NCI-H2081 treated with DMSO at 0.1 percent for 48 hours (cell line): ENCODE data around the gene KBTBD4.

ENCODE experiments used
- DNase-seq: peaks from one replicate; lab custom pipeline; 2025; lab: John Stamatoyannopoulos, UW

Gene KBTBD4

DNA sequence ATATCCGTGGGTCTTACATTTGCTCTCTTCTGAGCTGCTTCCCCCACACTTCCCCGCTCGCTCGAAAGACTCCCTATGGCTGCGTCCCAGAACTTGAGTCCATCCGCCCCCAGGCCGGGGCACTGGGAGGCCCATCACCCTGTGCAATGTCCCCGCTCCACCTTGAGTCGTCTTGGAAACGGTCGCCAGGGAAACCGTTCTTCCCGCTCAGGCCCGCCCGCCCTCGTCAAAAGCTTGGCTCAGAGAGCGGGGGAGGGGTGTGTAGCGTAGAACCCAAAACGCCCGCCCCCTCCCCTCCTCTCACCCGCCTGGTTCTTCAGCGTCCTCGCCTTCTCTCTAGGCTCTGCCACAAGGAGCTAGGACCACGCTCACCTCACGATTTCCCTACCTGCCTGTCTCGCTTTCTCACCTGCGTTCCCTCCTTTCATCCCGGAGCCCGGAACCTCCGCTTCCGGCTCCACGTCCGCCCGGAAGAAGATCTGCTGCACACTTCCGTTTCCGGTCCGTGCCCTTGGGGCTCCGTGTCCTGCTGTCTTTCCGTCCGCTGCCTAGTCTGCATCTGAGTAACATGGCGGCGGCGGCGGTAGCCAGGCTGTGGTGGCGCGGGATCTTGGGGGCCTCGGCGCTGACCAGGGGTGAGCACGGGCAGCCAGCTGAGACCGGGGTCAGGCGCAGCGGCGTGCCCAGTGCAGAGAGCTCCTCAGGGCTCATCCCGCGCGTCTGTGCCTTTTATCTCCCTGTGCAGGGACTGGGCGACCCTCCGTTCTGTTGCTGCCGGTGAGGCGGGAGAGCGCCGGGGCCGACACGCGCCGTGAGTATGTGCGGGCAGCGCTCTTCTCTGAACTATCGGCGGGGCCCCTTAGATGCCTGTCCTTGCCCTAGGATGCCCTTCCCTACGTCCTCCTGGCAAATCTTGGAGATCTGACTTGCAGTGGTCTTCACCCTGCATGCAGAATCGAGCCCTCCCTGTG lies at the start of gene KBTBD4, which contains the start of gene NDUFS3:
TSS of gene KBTBD4 (minus strand) at position 447 of the 971 bp plus-strand sequence. CDS start at position 428, 19 bp downstream.
TSS of gene NDUFS3 (plus strand) at position 551 of the 971 bp plus-strand sequence. CDS start at position 569, 18 bp downstream.
- peak; percentile 76 for DNase-seq

DNA sequence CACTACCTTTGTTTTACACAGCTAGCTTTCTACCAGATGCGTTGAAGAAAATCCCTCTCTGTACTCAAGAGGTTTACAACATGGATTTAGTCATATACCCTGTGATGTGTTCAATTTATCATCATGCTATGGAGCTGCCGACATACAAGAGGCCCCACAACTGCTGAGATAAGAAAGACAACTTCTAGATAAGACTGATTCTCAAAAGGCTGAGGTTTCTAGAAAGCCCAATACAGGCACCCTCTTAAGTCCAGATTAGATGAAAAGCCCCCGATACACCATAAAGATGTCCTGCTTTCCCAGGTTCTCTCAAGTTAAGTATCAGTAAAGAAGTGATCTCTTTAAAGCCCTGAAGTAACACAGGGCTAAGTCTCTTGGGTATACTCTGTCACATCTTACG lies 49.3 kb upstream of the KBTBD4 start:
- DNase-seq = no peak

DNA sequence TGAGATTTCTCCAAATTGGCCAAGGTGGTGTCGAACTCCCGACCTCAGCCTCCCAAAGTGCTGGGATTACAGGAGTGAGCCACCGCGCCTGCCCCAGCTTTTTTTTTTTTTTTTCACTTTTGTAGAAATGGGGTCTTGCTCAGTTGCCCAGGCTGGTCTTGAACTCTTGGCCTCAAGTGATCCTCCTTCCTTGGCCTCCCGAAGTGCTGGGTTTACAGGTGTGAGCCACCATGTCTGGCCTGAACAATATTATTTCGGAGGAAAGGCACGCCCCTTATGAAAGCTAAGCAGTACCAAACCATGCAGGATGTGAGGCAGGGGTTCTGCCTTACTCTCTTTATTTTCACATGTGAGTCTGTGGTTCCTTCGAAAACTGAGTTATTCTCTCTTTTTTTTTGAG lies 47.5 kb upstream of the KBTBD4 start:
- no peak for DNase-seq

DNA sequence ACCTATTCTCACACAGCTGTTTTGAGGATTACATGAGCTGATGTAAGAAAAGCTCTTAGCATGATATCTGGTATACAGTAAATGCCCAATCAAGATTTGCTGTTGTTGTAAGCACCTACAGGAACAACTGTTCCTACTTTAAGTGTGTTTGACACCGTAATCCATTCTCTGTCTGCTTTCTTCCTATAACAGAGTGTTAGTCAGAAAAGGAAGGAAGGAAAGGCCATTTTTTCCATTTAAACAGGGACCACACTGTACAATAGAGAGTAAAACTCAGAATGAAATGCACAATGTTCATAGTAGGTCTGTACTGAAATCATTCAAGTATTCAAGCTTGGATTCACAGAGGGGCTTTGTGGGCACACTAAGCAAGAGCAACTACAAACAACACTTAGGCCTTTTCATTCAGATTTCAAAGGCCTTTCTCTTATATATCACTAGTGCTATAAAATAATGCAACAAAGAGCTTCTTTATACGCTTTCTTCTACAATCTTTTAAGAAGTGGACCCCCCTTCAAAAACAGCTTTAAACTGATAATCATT lies 42.1 kb upstream of the KBTBD4 start:
- DNase-seq = no peak

DNA sequence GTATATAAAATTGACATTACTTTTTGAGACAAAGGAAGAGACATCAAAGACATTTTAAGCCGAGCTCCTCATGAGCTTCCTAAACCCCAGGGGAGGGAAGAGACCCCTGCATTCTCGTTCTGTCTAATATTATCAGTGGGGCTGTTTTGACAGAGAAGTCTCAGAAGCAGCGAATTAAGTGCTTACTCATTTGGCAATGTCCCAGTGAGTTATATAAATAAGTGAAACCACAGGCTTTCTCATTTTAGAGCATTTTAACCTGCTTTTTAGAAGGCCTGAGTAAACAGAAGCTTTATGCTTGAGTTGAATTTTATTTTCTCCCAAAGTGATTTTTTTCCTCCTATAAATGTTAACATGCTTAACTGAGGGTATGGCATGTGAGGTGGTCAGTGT lies 38.6 kb upstream of the KBTBD4 start:
- no peak for DNase-seq

DNA sequence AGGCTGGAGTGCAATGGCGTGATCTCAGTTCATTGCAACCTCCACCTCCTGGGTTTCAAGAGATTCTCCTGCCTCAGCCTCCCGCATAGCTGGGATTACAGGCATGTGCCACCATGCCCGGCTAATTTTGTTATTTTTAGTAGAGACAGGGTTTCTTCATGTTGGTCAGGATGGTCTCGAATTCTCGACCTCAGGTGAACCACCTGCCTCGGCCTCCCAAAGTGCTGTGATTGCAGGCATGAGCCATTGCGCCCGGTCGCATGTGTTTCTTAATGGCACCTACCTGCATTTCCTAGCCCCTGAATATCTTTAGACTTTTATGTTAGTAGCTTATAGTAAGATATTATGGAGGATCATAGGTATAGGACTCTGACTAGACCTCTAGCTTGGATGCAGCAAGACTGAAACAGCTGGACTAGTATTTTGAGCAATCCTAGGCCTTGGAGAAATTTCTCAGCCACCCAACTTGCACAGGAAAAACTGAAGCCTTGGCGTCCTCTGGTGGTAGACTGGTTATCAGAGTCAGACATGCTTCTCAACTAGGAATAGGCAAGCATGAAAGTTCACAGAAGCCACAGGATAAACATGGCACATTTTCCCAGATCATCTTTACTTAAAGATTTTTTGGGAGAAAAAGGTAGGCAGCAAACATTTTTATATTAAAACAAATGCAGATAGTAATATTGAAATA lies 38.1 kb upstream of the KBTBD4 start:
- no peak for DNase-seq

DNA sequence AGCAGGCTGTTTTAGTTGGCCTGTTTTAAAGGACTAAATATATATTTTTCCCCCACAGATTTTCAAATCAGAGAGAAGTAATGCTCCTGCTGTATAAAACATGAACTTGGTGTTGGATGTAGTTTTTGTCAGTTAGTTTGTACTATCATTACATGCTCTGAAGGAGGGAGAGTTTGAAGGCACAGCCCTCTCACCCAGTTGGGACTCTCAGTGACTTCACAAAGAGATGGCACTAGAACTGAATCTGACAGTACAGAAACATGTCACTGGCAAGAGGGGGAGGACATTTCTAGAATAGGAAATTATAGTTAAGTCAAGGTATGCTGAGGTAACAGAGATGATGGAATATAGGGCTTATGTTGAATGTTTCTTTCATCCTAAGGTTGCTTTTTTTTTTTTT lies 36.5 kb upstream of the KBTBD4 start:
- DNase-seq = no peak

DNA sequence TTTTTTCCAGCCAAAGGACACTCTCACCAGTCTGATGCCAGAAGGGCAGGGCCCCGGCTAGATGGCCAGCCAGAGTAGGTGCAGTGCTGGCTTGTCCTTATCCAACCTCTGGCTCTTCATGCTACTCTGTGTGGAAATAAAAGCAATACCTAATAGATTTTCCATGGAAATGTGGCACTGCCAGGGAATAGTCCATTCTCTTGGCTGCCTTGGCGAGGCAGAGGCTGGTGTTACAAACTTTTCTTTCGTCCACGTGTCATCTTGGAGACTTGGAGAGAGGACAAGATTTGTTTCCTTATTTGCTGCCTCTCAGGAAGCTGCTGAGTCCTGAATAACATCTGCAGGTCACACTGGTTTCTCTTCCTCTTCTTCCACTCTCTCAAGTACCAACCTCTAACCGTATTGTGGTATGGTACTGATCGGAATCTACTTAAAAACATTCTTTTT lies 32.6 kb upstream of the KBTBD4 start:
- DNase-seq = no peak

DNA sequence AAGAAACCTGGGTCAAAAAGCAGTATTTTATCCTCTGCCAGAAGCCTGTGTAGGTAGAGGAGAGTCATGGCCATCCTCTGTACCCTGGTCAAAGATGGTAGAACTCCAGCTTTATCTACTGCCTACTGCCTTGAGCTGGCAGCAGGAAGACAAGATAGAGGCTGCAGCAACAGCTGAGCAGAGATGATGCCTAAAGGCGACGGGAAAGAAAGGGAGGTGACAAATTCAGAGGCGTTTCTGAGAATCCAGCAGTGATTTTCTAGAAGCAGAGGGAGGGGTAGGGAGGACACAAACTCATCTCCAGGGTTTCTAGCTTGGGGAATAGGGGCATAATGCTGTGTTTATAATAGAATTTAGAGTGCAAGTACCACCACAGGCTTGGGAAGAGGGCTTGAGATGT lies 30.9 kb upstream of the KBTBD4 start:
- DNase-seq = no peak

DNA sequence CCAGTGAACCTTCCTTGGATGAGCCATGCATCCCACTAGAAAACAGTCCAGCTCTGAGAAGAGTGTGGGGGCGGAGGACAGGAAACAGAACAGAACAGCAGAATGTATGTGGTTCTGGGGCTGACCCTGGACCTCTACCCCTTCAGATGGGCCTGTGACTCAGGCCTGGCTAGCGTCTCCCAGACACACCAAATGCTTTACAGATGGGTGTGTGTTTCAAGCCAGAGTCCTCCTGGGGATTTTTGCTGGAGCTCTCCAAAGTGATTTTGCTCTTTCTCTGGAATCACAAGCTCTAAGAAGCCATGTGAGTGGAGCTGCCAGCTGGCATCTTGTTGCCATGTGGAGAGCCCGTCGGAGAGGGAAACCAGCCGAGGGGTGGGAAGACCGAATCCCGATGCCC lies 28.6 kb upstream of the KBTBD4 start:
- DNase-seq = no peak

DNA sequence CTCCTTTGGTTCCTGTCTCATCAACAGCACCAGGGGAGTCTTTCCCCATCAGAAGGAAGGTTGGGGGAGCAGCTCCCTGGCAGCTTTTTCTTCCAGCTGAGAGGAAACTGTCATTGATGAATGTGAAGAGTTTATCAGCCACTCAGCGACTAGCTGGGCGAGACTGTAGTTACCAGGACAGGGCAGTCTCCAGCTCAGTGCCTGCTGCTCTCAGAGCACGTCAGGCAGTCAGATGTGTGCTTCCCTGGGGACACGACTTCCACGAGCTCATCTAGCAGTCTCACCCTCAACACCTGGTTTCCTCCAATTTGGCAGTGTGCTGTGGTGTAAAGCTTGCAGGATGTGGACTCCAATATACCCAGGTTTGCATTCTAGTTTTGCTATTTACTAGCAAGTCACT lies 28.0 kb upstream of the KBTBD4 start:
- DNase-seq = no peak

DNA sequence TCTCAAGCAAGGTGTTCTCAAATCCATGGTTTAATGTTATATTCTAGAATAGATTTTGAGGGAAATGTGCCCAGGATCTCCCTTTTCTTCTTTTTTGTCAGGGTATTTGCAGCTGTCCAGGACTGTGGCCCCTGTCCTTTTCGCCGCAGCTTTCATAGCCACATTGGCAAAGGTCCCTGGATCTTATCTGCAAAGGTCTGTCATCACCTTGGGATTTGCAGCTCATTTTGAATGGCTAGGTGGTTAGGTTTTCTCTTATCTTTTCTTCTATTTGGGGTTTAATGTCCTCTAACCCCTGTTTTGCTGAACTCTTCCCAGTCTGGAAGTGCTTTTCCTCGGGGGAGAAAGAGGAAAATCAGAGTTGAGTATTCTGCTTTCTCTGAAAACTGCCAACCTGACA lies 27.2 kb upstream of the KBTBD4 start:
- DNase-seq = no peak

DNA sequence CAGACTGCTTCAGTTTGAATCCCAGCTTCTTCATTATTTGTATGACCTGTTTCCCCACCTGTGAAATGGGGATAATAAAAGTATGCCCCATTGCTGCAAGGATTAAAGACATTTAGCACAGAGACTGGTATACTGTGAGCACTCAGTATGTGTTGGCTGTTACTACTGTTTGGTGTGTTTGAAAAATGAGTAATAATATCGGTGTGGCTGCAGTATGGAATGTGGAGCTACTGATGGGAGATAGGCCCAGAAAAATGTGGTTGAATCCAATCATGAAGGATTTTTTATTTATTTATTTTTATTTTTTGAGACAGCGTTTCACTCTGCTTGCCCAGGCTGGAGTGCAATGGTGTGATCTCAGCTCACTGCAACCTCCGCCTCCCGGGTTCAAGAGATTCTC lies 24.5 kb upstream of the KBTBD4 start:
- no peak for DNase-seq

DNA sequence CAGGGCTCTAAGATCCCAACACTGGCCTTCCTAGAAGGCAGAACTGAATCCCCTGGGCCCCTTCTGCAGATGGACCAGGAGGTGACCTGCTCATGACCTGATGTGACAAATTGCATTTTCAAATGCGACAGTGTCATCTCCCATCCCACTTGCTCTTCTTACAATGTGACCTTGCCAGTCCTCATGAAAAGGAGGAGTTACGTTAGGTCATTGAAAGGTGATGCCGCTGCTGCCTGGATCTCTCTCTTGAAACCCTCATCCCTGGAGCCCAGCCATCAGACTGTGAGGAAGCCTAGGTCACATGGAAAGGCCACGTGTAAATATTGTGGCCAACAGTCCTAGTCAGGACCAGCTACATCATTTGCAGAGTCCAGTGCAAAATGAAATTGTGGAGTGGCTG lies 21.1 kb upstream of the KBTBD4 start:
- no peak for DNase-seq

DNA sequence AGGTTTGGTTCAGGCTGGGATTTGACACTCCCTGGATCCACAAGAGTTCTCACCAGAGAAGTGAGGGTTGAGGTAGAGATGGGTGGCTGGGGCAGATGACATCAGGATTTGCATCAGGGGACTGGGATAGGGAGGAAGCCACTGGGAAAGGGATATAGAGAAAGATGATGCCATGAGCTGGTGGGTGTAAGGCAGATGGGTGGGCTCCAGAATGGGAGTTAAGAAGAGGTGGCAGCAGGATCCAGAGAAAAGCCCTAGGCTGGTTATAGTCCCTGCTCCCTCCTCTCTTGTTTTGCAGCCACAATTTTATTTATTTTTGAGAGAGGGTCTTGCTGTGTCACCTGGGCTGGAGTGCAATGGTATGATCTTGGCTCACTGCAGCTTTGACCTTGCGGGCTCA lies 17.2 kb upstream of the KBTBD4 start:
- no peak for DNase-seq

DNA sequence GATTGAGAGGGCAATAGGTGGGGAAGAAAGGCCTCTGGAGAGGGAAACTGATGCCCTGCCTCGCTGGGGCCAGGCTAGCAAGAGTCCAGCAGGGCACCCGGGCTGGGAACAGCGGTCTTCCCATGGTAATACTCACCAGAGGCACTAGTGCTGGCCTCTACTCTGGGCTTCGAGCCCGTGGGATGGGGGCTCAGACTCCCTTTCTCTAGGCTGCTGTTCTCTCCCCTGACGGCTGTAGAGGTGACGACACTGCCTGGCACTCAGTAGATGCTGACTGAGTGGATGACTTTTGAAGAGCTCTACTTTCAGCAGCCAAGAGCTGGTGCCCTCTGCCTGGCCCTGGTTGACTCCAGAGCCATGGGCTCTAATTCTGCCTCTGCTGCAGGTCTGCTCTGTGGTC lies 16.3 kb upstream of the KBTBD4 start:
- no peak for DNase-seq

DNA sequence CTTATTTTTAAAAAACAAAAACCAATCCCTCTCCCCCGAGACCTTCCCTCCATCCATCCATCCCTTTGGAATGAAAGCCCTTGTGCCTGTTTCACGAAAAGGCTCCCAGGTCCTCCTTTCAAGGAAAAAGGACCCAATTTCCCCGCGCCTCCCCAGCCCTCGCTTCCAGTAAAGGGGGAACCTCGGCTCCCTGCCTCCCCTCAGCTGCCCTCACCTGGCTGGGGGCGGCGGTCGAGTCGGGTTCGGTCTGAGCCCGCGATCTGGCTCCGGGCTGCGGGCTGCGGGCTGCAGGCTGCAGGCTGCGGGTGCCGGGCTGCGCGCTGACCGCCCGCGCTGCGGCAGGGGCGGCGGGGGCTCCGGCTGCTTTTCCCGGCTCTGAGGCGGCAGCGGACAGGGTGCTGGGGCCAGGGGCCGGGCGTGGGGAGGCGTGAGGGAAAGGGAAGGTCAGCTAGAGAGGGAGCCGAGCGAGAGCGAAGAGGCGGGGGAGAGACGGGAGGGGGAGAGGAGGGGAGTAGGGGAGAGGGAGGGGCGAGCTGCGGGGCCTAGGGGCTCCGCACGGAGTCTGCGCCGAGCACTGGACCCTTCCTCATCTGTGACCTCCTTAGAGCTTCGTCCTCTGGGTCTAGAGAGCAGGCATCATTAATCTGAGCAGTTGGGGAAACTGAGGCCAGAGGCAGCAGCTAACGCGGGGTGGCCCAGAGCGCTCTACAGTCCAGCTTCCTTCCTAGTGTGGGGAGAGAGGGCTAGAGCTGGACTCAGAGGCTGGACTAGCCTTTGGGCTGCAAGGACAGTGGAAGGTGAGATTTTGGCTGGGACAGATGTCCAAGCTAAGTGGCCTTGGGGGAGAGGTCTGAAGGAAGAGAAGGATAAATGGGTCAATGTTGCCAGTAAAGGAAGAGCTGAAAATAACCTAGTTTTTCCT lies 15.4 kb upstream of the KBTBD4 start, which contains the start of gene C1QTNF4:
TSS of gene C1QTNF4 (minus strand) at position 478 of the 922 bp plus-strand sequence. CDS start 3,601 bp downstream, outside the sequence.
- DNase-seq = no peak

DNA sequence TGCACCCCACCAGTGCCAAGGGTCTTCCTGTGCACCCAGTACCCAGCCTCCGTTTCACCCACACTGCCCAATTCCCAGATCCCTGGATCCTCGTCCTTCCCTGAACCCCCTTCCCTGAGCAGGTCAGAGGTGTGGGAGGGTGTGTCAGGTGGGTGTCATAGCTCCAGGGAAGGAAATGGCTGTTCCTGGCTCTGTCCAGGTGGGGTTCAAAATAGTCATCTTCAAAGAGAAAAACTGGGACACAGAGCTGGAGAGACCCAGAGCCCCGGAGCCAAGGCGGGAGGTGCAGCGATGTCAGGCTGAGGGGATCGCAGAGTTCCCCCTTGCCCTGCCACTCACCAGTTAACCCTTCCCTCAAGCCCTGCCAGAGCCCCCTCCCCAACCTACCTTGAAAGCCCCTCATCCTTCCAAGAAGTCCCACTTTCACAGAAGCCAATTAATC lies 14.7 kb upstream of the KBTBD4 start:
- no peak for DNase-seq

DNA sequence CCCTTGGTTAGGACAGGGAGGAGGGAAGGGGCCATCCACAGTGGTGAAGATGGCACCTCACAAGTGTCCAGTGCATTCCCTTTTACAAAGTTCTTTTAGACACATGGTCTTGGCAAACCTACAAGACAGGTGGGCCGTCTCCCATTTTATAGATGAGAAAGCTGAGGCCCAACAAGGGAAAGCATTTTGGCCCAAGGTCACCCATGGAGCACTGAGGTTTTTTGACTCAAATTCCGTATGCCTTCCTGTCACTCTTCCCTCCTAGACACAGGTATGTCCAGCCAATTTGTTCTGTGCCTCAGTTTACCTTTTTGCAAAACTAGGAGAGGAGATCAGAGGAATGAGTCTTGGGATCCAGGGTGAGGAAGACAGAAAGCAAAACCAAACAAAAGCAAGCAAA lies 14.2 kb upstream of the KBTBD4 start:
- no peak for DNase-seq

DNA sequence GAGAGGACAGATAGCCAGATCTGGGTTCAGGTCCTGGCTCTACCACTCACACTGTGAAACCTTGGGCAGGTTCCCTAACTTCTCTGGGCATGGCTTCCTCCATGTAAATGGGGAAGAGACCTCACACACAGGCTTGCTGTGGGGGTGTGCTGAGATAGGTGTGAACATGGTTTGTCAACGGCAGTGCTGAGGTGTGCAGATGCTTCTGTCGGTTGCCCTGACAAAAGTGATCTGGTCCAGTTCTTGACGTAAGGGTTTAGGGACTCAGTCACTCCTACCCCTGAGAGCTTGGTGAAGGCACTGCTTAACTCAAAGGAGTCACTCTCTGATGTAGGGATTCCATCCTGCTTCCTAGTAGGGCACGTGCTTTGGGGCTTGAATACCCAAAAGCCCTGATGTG lies 13.5 kb upstream of the KBTBD4 start:
- DNase-seq = no peak

DNA sequence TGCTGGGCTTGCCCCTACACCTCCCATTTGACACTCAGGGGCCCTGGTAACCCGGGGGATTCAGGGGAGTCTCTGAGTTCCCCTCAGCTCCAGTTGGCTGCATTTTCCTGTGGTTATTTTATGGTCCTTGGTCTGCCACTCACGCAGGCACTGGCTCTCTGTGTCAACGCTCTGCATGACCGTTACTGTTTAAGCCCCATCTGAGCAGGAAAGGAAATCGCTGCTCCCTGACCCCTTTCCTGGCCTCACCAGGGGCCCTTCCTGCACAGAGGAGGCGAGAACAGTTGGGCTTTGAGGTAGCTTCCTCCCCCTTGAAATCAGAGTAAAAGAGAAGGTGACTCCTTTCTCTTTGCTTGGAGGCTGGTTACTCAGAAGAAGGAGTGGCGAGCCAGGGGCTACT lies 13.0 kb upstream of the KBTBD4 start:
- DNase-seq = no peak
